CD4-positive, alpha-beta T cell treated with Interleukin-17A for 4 hours (primary cell): ENCODE measurements around the gene C1orf159.
A peak's percentile ranks its signal among the peaks of the same experiment; 100 is the strongest.
"Not testable (repeated sequence)": the region's sequence is repeated elsewhere in the genome, so short reads cannot be mapped to it uniquely, and the experiment has no call there.

Experiments
- DNase-seq: peaks from one replicate; pipeline ENCODE4 v3.0.0-alpha.2; 2020; ENCODE audit warnings: mixed read lengths

Gene C1orf159

DNA sequence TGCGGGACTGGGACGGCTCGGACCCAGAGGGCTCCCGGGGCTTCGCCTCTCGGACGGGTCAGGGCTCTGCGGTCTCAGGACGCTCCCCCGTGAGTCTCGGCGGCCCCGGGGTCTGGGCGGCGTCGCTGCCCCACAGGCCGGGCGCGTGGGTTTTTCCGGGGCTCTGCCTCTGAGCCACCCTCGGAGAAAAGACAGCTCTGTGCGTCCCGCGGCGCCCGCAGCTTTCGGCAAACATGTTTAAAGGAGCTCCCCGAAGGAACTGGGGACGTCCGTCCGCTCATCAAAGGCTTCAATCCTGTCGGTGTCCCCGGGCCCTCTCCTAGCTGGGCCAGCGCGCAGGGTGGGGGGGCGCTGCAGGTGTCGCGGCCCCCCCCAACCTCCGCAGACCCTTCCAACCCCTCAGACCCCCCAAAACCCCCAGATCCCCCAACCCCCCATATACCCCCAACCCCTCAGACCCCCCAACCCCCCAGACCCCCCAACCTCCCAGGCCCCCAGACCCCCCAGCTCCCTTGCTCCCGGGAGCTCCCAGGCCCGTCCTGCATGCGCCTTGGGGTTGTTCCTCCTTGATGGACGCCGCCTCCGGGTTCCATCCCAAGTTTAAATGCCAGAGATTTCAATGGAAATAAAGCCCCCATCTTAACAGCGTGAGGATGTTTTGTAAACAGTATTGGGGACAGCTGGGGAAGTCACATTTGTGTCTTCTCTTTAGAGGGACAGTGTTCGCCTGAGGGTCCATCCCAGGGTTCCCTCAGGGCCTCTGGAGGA lies 996 bp upstream of the C1orf159 start:
- DNase-seq: peak; percentile 38

DNA sequence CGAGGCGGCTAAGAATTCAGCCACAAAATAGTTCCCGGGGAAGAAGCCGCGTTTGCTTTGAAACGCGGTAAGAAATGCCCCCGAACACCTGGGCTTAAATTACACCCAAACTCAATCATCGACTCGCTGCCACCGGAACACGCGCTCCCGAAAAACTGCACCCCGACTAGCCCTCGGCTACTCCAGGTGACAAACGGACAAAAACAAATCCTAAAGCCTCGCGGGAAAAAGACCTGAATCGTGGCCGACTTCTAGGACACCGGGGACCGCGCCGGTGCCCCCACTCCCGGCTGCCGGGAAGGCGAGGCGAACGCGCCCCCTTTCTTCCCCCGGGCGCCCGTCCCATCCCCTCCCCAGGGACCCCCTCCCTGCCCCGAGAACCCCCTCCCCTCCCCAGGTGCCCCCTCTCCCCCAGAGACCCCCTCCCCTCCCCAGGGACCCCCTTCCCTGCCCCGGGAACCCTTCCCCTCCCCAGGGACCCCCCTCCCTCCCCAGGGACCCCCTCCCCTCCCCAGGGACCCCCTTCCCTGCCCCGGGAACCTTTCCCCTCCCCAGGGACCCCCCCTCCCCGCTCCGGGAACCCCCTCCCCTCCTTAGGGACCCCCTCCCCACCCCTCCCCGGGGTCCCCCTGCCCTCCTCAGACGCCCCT lies 628 bp downstream of the C1orf159 start:
- no peak for DNase-seq

DNA sequence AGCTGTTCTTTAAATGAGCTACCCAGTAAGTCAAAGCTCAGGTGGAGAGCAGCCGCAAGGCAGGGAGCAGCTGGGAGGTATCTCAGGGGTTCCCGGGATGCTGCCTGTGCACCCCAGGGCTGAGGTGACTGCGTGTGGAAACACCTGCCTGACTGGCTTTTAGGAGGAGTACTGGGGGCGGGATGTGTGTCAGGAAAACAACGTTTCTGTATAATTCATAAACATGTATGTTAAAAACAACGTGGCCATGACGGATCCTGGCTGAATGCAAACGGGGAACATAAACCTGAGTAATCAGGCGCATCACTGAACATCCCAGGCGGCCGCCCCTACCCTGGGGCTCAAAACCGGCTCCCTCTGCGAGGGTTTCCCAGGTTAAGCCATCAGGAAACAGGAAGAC lies 1.5 kb downstream of the C1orf159 start:
- DNase-seq: no peak

DNA sequence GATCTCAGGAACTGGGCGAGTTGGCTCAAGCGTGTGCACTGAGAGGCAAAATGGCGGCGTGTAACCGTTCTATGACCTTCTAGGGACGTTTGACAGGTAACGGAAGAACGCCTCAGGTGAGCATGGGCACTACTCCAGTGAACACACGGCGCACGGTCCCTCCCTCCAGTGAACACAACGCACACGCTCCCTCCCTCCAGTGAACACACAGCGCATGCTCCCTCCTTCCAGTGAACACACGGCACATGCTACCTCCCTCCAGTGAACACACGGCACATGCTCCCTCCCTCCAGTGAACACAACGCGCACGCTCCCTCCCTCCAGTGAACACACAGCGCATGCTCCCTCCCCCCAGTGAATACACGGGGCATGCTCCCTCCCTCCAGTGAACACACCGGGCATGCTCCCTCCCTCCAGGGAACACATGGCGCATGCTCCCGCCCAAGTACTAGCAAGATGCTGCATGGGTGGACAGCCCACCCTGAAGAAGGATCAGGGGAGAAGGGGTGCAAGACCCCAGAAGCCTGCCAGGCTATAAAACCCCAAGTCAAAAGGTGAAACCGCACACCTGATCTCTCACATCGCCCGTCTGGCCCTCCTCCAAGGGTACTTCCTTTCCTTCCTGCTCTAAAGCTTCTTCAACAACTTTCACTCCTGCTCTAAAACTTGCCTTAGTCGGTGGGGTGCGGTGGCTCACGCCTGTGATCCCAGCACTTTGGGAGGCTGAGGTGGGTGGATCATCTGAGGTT lies 3.5 kb downstream of the C1orf159 start:
- no peak for DNase-seq

DNA sequence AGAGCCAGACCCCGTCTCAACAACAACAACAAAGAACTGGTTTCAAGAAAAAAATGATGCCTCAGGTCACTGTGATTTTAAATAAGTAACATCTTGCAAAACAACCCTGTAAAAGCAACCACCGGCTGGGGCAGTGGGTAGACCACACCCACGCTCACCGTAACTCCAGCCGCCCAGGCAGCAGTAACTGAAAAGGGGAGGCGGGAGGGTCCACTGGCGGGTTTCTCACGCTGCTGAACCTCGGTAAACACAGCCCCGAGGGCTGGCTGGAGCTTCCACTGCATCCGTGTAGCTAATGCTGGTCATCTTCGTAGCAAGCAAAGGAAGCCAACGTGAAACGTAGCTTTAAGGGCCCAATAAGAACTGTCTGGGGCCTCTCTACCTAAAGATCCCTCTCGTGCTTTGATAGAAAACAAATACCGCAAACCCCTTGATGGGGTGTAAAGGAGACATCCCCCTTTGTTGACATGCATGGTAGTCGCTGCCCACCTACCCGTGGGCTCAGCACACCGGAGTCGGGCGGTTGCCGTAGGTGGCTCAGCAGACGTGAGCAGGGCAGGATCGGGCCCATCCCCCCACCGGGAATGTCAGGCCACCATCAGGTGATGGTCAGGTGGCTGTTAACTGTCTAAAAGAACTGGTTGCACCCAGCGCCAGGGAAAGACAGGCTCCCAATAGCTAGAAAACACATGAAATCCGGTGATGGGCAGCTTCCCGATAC lies 4.2 kb downstream of the C1orf159 start:
- DNase-seq: no peak

DNA sequence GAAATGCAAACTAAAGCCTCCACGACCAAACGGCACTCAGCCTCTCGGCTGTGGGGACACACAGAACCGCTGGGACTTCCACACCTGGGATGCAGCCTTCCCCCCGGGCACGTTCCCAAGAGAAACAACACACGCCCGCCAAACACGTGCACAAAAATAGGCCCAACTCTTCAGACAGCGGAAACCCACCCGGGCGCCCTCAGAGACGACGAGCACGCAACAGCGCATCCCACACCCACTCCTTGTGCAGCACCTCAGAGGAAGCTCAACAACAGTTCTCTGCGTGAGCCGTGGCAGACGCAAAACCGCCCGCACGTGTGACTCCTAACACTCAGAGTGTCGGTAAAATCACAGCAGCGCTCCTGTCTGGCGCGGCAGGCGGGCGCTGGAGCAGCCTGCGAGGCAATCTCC lies 5.3 kb downstream of the C1orf159 start:
- no peak for DNase-seq

DNA sequence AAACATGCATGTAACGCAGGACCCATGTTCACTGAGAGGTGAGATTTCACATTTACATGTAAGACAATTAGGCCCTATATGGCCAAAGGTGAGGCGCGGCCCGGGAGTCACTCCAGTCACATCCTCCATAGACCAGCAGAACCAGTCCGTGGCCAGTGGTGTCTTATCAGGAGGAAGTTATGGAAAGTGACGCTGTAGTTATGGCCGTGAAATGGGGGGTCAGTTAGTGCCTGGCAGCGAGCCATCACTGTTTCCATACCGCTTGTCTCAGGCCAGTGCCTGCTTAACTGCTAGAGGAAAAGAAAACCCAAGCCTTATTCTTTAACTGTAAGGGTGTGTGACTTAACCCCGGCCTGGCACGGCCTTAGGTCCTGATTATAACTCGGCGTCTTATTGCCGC lies 6.1 kb downstream of the C1orf159 start:
- no peak for DNase-seq

DNA sequence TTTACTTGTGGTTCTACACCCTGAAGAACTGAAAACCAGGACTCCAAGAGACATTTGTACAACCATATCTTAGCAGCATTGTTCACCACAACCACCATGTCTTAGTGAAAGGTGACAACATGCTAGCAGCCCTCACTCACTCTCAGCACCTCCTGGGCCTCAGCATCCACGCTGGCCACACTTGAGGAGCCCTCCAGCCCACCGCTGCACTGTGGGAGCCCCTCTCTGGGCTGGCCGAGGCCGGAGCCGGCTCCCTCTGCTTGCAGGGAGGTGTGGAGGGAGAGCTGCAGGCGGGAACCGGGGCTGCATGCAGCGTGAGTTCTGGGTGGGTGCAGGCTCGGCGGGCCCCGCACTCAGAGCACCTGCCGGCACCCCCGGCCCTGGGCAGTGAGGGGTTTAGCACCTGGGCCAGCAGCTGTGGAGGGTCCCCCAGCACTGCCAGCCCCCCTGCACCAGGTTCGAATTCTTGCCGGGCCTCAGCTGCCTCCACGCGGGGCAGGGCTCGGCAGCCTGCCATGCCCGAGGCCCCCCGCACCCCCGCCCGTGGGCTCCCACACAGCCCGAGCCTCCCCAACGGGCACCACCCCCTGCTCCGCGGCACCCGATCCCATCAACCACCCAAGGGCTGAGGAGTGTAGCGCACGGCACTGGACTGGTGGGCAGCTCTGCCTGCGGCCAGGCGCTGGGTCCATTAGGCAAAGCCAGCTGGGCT lies 9.2 kb downstream of the C1orf159 start:
- DNase-seq: no peak

DNA sequence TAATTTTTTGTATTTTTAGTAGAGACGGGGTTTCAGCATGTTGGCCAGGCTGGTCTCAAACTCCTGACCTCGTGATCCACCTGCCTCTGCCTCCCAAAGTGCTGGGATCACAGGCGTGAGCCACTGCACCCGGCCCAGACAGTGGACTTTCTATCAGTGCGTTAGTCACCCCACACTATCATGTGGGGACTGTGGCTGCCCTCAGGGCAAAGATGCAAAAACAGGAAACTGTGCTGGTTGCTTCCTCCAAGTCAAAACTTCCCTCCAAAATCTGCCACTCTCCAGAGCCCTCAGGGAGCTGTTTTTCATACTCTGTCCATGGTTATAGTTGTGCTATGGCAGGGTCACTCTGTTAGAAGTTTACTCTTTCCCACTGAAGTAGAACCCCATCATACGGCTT lies 11.7 kb downstream of the C1orf159 start:
- DNase-seq: peak; percentile 49

DNA sequence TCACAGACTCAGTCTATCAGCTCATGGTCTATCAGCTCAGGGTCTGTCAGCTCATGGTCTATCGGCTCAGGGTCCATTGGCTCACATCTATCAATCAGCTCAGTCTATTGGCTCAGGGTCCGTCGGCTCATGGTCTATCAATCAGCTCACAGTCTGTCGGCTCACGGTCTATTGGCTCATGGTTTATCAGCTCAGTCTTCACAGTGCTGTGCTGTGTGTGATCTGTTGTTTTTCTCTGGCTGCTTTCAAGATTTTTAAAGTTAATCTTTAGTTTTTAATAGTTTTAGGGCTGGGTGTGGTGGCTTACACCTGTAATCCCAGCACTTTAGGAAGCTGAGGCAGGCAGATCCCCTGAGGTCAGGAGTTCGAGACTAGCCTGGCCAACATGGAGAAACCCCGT lies 14.4 kb downstream of the C1orf159 start:
- no peak for DNase-seq

DNA sequence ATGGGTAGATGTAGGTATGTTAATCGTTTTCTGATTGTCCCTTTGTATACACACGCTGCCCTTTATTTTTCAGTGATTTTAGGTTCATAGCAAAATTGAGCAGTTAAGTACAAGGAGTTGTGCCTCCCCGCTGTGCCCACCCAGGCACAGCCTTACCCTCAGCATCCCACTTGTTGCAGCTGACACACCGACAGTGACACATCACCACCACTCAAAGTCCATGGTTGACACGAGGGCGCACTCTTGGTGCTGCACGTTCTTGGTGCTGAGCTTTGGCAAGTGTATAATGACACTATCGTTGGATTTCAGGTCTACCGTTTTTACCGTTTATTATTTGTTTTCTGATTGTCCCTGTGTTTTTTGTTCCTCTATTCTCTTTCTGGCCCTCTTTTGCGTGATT lies 15.6 kb downstream of the C1orf159 start:
- no peak for DNase-seq

DNA sequence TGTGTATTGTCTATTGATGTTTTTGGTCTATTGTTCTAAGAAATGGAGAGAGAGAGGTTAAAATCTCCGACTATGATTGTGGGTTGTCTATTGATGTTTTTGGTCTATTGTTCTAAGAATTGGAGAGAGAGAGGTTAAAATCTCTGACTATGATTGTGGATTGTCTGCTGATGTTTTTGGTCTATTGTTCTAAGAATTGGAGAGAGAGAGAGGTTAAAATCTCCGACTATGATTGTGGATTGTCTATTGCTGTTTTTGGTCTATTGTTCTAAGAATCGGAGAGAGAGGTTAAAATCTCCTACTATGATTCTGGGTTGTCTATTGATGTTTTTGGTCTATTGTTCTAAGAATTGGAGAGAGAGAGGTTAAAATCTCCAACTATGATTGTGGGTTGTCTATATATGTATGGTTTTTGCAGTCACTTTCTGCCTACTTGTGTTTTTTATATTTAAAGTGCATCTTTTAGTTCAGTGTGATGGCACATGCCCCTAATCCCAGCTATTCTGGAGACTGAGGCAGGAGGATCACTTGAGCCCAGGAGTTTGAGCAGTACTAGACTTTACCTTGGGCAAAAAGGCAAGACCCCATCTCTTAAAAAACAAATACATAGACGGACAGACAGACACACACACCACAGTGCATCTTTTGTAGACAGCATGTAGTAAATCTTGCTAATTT lies 16.2 kb downstream of the C1orf159 start:
- no peak for DNase-seq

DNA sequence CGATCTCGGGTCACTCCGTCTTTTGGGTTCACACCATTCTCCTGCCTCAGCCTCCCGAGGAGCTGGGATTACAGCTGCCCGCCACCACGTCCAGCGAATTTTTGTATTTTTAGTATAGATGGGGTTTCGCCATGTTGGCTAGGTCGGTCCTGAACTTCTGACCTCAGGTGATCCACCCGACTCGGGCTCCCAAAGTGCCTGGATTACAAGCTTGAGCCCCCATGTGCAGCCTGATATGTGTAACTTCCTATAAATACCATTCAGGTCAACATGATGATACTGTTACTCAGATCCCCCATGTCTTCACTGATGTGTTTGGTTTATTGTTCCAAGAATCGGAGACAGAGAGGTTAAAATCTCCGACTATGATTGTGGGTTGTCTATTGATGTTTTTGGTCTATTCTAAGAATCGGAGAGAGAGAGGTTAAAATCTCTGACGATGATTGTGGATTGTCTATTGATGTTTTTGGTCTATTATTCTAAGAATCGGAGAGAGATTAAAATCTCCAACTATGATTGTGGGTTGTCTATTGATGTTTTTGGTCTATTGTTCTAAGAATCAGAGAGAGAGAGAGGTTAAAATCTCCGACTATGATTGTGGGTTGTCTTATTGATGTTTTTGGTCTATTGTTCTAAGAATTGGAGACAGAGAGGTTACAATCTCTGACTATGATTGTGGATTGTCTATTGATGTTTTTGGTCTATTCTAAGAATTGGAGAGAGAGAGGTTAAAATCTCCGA lies 17.0 kb downstream of the C1orf159 start:
- no peak for DNase-seq

DNA sequence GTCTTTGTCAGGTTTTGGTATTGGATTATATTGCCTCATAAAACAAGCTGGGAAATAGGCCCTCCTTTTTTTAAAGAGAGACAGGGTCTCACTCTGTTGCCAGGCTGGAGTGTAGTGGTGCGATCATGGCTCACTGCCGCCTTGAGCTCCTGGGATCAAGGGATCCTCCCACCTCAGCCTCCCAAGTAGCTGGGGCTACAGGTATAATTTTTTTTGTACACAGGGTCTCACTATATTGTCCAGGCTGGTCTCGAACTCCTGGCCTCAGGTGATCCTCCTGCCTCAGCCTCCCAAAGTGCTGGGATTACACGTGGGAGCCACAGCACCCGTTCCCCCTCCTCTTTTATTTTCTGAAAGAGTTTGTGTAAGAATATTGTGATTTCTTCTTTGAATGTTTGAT lies 19.8 kb downstream of the C1orf159 start:
- DNase-seq: not testable (repeated sequence)

DNA sequence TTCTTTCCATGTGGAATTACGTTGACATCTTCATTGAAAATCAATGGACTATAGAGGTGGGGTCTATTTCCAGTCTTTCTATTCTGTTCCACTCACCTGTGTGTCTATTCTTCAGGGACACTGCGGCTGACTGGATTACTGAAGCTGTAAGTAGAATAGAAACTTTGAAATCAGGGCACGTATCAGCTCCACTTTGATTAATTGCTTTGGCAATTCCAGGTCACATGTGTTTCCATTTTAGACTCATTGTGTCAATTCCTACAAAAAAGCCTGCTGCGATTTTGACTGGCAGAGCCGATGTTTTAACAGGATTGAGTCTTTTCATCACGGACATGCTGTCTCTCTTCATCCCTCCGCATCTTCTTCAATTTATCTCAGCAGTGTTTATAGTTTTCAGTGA lies 20.9 kb downstream of the C1orf159 start:
- DNase-seq: no peak

DNA sequence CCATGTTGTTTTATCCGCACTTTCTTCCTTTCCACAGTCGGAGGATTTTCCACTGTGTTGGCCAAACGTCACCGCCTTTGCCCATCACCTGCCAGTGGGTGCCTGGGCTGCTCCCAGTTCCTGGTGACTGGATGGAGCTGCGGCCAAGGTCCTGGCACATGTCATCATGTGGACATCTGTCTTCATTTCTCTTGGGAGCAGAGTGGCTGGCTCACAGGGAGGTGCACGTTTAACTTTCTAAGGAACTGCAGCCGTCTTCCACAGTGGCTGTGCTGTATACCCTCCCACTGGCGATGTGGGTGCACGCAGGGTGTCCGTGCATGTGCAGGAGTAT lies 22.3 kb downstream of the C1orf159 start:
- DNase-seq: no peak

DNA sequence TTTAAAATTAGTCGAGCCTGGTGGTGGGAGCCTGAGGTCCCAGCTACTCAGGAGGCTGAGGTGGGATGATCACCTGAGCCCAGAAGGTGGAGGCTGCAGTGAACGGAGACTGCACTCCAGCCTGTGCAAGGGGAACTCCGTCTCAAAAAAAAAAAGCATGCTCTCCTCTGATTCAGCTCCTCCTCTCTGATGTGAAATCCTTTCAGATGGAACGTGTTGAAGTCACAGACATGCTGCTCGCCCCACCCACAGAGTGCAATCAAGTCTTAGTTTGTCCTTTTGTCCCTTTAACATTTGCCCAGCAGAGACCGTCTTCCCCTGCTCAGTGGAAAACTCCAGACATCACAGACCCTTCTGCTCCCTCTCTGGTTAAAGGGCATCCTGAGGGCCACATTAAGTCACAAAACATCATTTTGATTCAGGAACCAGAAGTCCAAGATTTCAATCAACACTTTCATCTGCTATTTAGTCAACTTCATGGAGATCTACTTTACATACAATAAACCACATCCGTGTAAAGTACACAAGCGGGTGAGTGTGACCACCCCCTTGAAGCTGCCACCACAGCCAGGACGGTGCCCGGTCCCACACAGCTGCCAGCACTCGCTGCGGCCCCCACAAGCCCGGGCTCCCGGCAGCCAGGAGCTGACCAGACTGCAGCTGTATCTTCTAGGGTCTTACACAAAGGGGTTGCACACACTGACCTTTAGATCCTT lies 22.8 kb downstream of the C1orf159 start:
- DNase-seq: no peak

DNA sequence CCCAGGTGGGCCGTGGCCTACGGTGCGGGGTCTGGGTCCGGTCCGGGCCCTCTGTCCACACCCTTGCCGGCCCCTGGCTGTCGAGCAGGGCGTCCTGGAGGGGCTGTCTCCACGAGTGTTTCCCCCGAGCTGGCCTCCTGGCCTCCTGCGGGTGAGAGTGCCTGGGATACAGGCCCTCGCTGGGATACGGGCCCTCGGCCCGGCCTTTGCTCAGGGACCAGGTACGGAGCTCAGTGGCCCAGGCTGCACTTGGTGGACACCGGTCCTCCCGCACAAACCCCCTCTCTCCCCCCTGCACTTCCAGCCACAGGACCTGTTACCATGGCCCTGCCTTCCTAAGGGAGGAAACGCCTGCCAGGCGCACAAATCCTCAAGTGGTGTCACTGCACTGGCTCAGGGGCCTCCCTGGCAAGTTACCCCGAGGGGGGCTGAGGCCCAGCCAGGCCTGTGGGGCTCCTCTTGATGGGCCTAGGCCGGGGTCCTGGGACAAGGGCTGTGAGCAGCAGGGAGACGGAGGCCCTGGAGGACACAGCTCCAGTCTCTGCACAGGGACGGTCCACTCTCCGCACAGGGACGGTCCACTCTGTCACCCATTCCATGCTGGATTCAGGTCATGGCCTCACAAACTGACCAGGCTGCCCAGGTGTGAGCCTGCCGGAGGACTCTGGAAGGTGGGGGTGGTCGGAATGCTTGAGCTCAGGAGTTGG lies 23.6 kb downstream of the C1orf159 start:
- DNase-seq: no peak

DNA sequence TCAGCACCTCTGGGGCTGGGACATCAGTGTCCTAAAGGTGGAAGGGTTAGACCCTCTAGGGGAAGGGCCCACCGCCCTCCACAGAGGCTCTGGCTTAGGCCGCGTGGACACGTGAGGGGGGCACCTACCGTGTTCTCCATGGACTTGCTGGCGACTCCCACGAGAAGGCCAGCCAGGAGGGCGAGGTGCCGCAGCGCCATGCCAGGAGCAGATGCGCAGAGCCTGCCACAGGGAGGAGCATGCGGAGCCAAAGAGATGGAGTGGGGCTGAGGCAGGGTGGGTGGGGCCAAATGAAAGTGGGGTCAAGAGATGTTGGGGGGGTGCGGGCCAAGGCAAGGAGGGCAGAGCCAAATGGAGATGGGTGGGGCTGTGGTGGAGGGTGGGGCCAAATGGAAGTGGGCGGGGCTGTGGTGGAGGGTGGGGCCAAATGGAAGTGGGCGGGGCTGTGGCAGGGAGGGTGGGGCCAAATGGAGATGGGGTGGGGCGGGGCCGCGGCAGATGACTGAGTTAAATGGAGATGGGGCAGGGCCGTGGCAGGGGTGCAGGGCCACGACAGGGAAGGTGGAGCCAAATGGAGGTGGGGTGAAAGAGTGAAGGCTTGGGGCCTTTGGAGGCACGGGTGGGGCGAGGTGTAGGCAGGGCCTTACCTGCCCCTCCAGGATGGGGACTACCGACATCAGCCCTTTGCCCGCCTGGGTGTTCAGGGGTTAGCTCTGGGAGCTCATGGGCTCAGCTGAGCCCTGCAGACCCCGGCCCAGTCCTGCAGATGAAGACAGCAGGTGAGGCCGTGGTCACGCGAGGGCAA lies 24.3 kb downstream of the C1orf159 start:
- DNase-seq: no peak
